H1 (cell line): ENCODE measurements around the gene TREM1. TPM values are rescaled to one million over a fixed set of nuclear protein-coding genes. Genes with fewer than 3 reads are reported as not detected.

Experiments used
- CTCF ChIA-PET: fragments of 300-600 bp; sonication (Branson Sonifier 250); formaldehyde crosslinking; loops from one replicate; lab custom pipeline; 2021; ENCODE audit not compliant: partially characterized antibody; lab: Charles Lee
- POLR2A ChIA-PET: fragments of 300-600 bp; sonication (Branson Sonifier 250); formaldehyde crosslinking; loops from one replicate; lab custom pipeline; 2021; ENCODE audit warnings: inconsistent platforms; ENCODE audit not compliant: partially characterized antibody; lab: Charles Lee
- DNase-seq, 2 experiments: peaks; one replicate each; pipeline versions ENCODE4 v3.0.0 to v3.0.0-alpha.2; 2010 to 2022; ENCODE audit warnings: low spot score in 2 of 2, low read depth in 1 of 2, mixed read lengths in 1 of 2
- FAIRE-seq: peaks from 2 replicates; lab custom pipeline; 2011; peaks lifted over from hg19 to GRCh38; lab: Jason Lieb, UNC
- H2AFZ ChIP-seq: 2 replicates; pipeline ENCODE4 v1.8.1; 2012; ENCODE audit warnings: low read length, inconsistent platforms
- H2AK5ac ChIP-seq: 2 replicates; pipeline ENCODE4 v1.6.1; 2013; ENCODE audit warnings: low read depth, low read length
- H2BK120ac ChIP-seq: replicated peaks from 2 replicates; pipeline ENCODE3; 2013; ENCODE audit warnings: low read depth, low read length, inconsistent platforms
- H2BK12ac ChIP-seq: 2 replicates; pipeline ENCODE4 v1.6.1; 2013; ENCODE audit warnings: low read depth, low read length
- H2BK15ac ChIP-seq: 2 replicates; pipeline ENCODE4 v1.6.1; 2013; ENCODE audit warnings: low read length
- H2BK20ac ChIP-seq: 2 replicates; pipeline ENCODE4 v1.6.1; 2013; ENCODE audit warnings: low read length
- H2BK5ac ChIP-seq: 2 replicates; pipeline ENCODE4 v1.6.1; 2013; ENCODE audit warnings: low read depth, low read length
- H3K14ac ChIP-seq: 2 replicates; pipeline ENCODE4 v1.6.1; 2013; ENCODE audit warnings: inconsistent platforms; ENCODE audit not compliant: insufficient read length
- H3K18ac ChIP-seq: 2 replicates; pipeline ENCODE4 v1.6.1; 2013; ENCODE audit warnings: low read length; ENCODE audit errors: extremely low read depth
- H3K23ac ChIP-seq: 2 replicates; pipeline ENCODE4 v1.6.1; 2013; ENCODE audit warnings: inconsistent platforms; ENCODE audit not compliant: insufficient read length
- H3K23me2 ChIP-seq: 2 replicates; pipeline ENCODE4 v1.6.1; 2013; ENCODE audit warnings: low read depth, low read length
- H3K27ac ChIP-seq: 2 replicates; pipeline ENCODE4 v1.6.1; 2011; ENCODE audit warnings: low read depth, low read length, inconsistent platforms
- H3K27me3 ChIP-seq, 4 experiments: replicated peaks in 1 of 4; 1 replicate in 1 of 4; 2 replicates in 3 of 4; pipeline versions ENCODE4 v1.6.1 to v1.8.1; 2011 to 2013; ENCODE audit warnings: low read length in 3 of 4, mild to moderate bottlenecking in 3 of 4, inconsistent platforms in 2 of 4, mixed read lengths in 2 of 4, moderate library complexity in 1 of 4; ENCODE audit not compliant: control insufficient read depth in 3 of 4, insufficient read depth in 3 of 4; ENCODE audit errors: extremely low read depth in 1 of 4
- H3K36me3 ChIP-seq, 4 experiments: 2 replicates each; pipeline versions ENCODE4 v1.6.1 to v1.8.1; 2011 to 2013; ENCODE audit warnings: mild to moderate bottlenecking in 4 of 4, low read length in 3 of 4, moderate library complexity in 2 of 4, control low read depth in 1 of 4, inconsistent platforms in 1 of 4; ENCODE audit not compliant: insufficient read depth in 4 of 4, control insufficient read depth in 2 of 4
- H3K4ac ChIP-seq: replicated peaks from 2 replicates; pipeline ENCODE3; 2013; ENCODE audit warnings: low read length, low read depth, mixed read lengths, inconsistent platforms; ENCODE audit not compliant: insufficient read length
- H3K4me1 ChIP-seq, 4 experiments: replicated peaks in 1 of 4; 1 replicate in 1 of 4; 2 replicates in 3 of 4; pipeline versions ENCODE4 v1.6.1 to v1.8.1; 2011 to 2013; ENCODE audit warnings: low read length in 3 of 4, inconsistent platforms in 2 of 4, mixed read lengths in 1 of 4; ENCODE audit not compliant: insufficient read depth in 4 of 4, control insufficient read depth in 3 of 4
- H3K4me2 ChIP-seq, 2 experiments: 2 replicates each; pipeline versions ENCODE4 v1.6.1 to v1.8.1; 2011 to 2013; ENCODE audit warnings: low read depth in 2 of 2, low read length in 2 of 2, control low read depth in 1 of 2, inconsistent platforms in 1 of 2, mild to moderate bottlenecking in 1 of 2; ENCODE audit not compliant: insufficient read depth in 1 of 2
- H3K4me3 ChIP-seq, 4 experiments: fragments of 200-600, 300-600 bp in 1 of 4; sonication (generic), shearing (Covaris generic), sonication (Bioruptor Twin) in 1 of 4; 2 replicates each; pipeline versions ENCODE4 v1.5.1 to v1.8.1; 2011 to 2016; ENCODE audit warnings: low read length in 4 of 4, low read depth in 3 of 4, control low read depth in 2 of 4, inconsistent platforms in 2 of 4, mild to moderate bottlenecking in 2 of 4, mixed read lengths in 1 of 4, moderate library complexity in 1 of 4; ENCODE audit not compliant: insufficient read depth in 2 of 4; ENCODE audit errors: extremely low read depth in 1 of 4
- H3K56ac ChIP-seq: replicated peaks from 2 replicates; pipeline ENCODE3; 2013; ENCODE audit warnings: low read depth, mild to moderate bottlenecking, mixed read lengths, low read length, inconsistent platforms; ENCODE audit not compliant: insufficient read length
- H3K79me1 ChIP-seq: 2 replicates; pipeline ENCODE4 v1.6.1; 2013; ENCODE audit warnings: low read depth, low read length, control low read depth
- H3K79me2 ChIP-seq, 2 experiments: 2 replicates each; pipeline versions ENCODE4 v1.6.1 to v1.8.1; 2012 to 2013; ENCODE audit warnings: low read length in 2 of 2, mild to moderate bottlenecking in 2 of 2, inconsistent platforms in 1 of 2; ENCODE audit not compliant: insufficient read depth in 2 of 2, control insufficient read depth in 1 of 2
- H3K9ac ChIP-seq, 4 experiments: replicated peaks in 1 of 4; 1 replicate in 1 of 4; 2 replicates in 3 of 4; pipeline versions ENCODE4 v1.6.1 to v1.8.1; 2011 to 2013; ENCODE audit warnings: low read depth in 3 of 4, low read length in 3 of 4, control low read depth in 2 of 4, mild to moderate bottlenecking in 2 of 4, moderate library complexity in 2 of 4, inconsistent platforms in 1 of 4; ENCODE audit errors: extremely low read depth in 1 of 4
- H3K9me3 ChIP-seq, 2 experiments: 2 replicates each; pipeline versions ENCODE4 v1.6.1 to v1.8.1; 2012 to 2013; ENCODE audit warnings: mild to moderate bottlenecking in 2 of 2, moderate library complexity in 2 of 2, control low read depth in 1 of 2, inconsistent platforms in 1 of 2, low read depth in 1 of 2, low read length in 1 of 2, mixed read lengths in 1 of 2; ENCODE audit not compliant: insufficient read depth in 2 of 2
- H4K20me1 ChIP-seq, 2 experiments: replicated peaks in 1 of 2; 2 replicates each; pipeline versions ENCODE3 to v1.8.1; 2011 to 2013; ENCODE audit warnings: inconsistent platforms in 2 of 2, low read length in 2 of 2, mild to moderate bottlenecking in 1 of 2; ENCODE audit not compliant: insufficient read depth in 2 of 2, control insufficient read depth in 1 of 2
- H4K5ac ChIP-seq: 2 replicates; pipeline ENCODE4 v1.6.1; 2013; ENCODE audit warnings: low read length, low read depth, mixed read lengths, inconsistent platforms; ENCODE audit not compliant: insufficient read length
- H4K8ac ChIP-seq: 2 replicates; pipeline ENCODE4 v1.8.0; 2013; ENCODE audit warnings: mild to moderate bottlenecking, moderate library complexity, low read length, inconsistent platforms; ENCODE audit not compliant: insufficient read depth; ENCODE audit errors: extremely low read depth
- H4K91ac ChIP-seq: replicated peaks from 2 replicates; pipeline ENCODE3; 2013; ENCODE audit warnings: low read length, mixed read lengths, inconsistent platforms; ENCODE audit not compliant: insufficient read length
- ATF2 ChIP-seq: IDR thresholded peaks from 2 replicates; pipeline ENCODE4 v1.6.1; 2012; ENCODE audit warnings: low read length, inconsistent platforms
- BRCA1 ChIP-seq: IDR thresholded peaks from 2 replicates; pipeline ENCODE4 v1.6.1; 2012; ENCODE audit warnings: low read depth, low read length, improper control_type of control experiment
- EGR1 ChIP-seq: IDR thresholded peaks from 2 replicates; pipeline ENCODE4 v1.6.1; 2011; ENCODE audit warnings: low read depth, low read length, borderline replicate concordance
- EP300 ChIP-seq, 2 experiments: IDR thresholded peaks; 1 replicate in 1 of 2; 2 replicates in 1 of 2; pipeline ENCODE4 v1.6.1; 2011 to 2012; ENCODE audit warnings: low read depth in 2 of 2, low read length in 2 of 2, mild to moderate bottlenecking in 2 of 2, borderline replicate concordance in 1 of 2, inconsistent platforms in 1 of 2, moderate library complexity in 1 of 2
- MAX ChIP-seq: IDR thresholded peaks from 2 replicates; pipeline ENCODE4 v1.6.1; 2012; ENCODE audit warnings: inconsistent platforms
- RNF2 ChIP-seq: fragments of 200-900, 300-1000 bp; sonication (generic); IDR thresholded peaks from 2 replicates; pipeline ENCODE4 v1.7.1; 2016; ENCODE audit warnings: borderline replicate concordance, low read depth, mild to moderate bottlenecking, antibody characterized with exemption, low read length; ENCODE audit not compliant: poor library complexity, severe bottlenecking; ENCODE audit errors: missing control alignments
- RXRA ChIP-seq: IDR thresholded peaks from 2 replicates; pipeline ENCODE4 v1.6.1; 2011; ENCODE audit warnings: low read depth, mild to moderate bottlenecking, low read length, moderate library complexity; ENCODE audit not compliant: insufficient read depth
- SIRT6 ChIP-seq: IDR thresholded peaks from one replicate; pipeline ENCODE4 v1.7.1; 2012; ENCODE audit warnings: low read length, inconsistent platforms
- WGBS, 2 experiments: shearing (Covaris generic) in 1 of 2; methylation state at CpG; one replicate each; pipeline versions ENCODE4 v1.1.6 to v1.1.7; 2013 to 2015; ENCODE audit warnings: low lambda C conversion rate in 2 of 2, mixed read lengths in 2 of 2, inconsistent platforms in 1 of 2, low coverage in 1 of 2, missing lambda C conversion rate in 1 of 2; ENCODE audit not compliant: insufficient replicate concordance in 2 of 2, insufficient coverage in 1 of 2, insufficient read length in 1 of 2; ENCODE audit errors: extremely low coverage in 1 of 2, missing lambda C conversion rate in 1 of 2; 5-methylcytosine and 5-hydroxymethylcytosine counted together
- polyA plus RNA-seq, 7 experiments: library from polyadenylated mRNA; depleted of rRNA in 3 of 7; stranded (reverse) in 5 of 7; unstranded in 2 of 7; fragments of >200 nt in 5 of 7; fragments of 200-250 nt in 2 of 7; gene quantifications; 1 replicate in 5 of 7; 2 replicates in 1 of 7; 4 replicates in 1 of 7; pipeline versions ENCODE4 v1.2.1 to v1.2.3, GENCODE V29; 2011 to 2013; ENCODE audit warnings: missing spikeins in 2 of 7, mixed read lengths in 2 of 7
- total RNA-seq: library from RNA; stranded (reverse); fragmentation: NEBNext Ultra II Directional; extraction: Animal tissue kit (Norgen Biotek cat#: 25700); gene quantifications from 2 replicates; pipeline ENCODE4 v1.2.1, GENCODE V29; 2021

The TREM1 gene
- total and polyA plus RNA-seq, 2 of the 8 experiments (the other 6 are each of a cell fraction or from before 2014, with no cell fraction given) = not detected

- H3K4me3 ChIP-seq = no peak overlapping the region
- H2AFZ ChIP-seq = no peak overlapping the region
- H3K18ac ChIP-seq = no peak overlapping the region
- H4K8ac ChIP-seq = no peak overlapping the region
- H3K4ac ChIP-seq = no peak overlapping the region
- H3K9ac ChIP-seq = no peak overlapping the region
- H4K5ac ChIP-seq = no peak overlapping the region
- H2BK20ac ChIP-seq = no peak overlapping the region
- no peak overlapping the region for H3K56ac ChIP-seq
- H3K27me3 ChIP-seq = no peaks in the 10 kb centered on the region
- H2BK15ac ChIP-seq = no peak overlapping the region
- H4K91ac ChIP-seq = no peak overlapping the region
- no peaks in the 10 kb centered on the region for H3K79me2 ChIP-seq
- POLR2A ChIA-PET = interaction anchor here (1.3 kb wide), 1 partner anchor 8 kb away, joined by 4 read pairs; no protein-coding TSS in a partner anchor
- no peak overlapping the region for H2AK5ac ChIP-seq
- peaks cover 2% of the 10 kb centered on the region; the same call in 1 of the 2 replicates for H3K23me2 ChIP-seq
- DNase-seq (no peak), FAIRE-seq (peak; percentile 58)
- no peak overlapping the region for H3K23ac ChIP-seq
- H3K9me3 ChIP-seq = no peaks in the 10 kb centered on the region
- 93% methylated on average over 7 of the region's 7 CpGs; no CpG with 5 or more reads in 1 of the 2 experiments for WGBS, 2 experiments
- no peaks in the 10 kb centered on the region for H3K36me3 ChIP-seq
- no peaks in the 10 kb centered on the region for H3K4me1 ChIP-seq
- no peak overlapping the region for H3K14ac ChIP-seq
- H2BK5ac ChIP-seq = no peak overlapping the region
- no peak overlapping the region for H3K4me2 ChIP-seq
- peaks cover 0 to under 1% of the 10 kb centered on the region in 2 experiments for H4K20me1 ChIP-seq
- H2BK120ac ChIP-seq = no peak overlapping the region
- CTCF ChIA-PET = interaction anchor here (0.6 to 1.7 kb wide), 8 partner anchors 9 to 807 kb away, joined by 3 to 4 read pairs (median 3); partner anchors contain the start of gene TREML4
- H2BK12ac ChIP-seq = no peak overlapping the region
- H3K27ac ChIP-seq = no peak overlapping the region
- H3K79me1 ChIP-seq = no peaks in the 10 kb centered on the region
- TF ChIP-seq BRCA1 = no peak
- TF ChIP-seq ATF2 = no peak
- no peak for TF ChIP-seq EP300 (IDR thresholded peaks at IDR 0.05; ENCODE audit: borderline replicate concordance in 1 of 2, low read depth in 2 of 2, low read length in 2 of 2)
- no peak for TF ChIP-seq MAX
- no peak for TF ChIP-seq RNF2
- no peak for TF ChIP-seq RXRA
- TF ChIP-seq SIRT6 = no peak
- TF ChIP-seq EGR1 = no peak
These were observed 38.4 kb downstream of the TREM1 start for GRCh38 chr6:41247882-41248705.
